T-helper 1 cell (primary cell): ENCODE measurements around the gene APOBEC3H.
"Not testable (repeated sequence)": the region's sequence is repeated elsewhere in the genome, so short reads cannot be mapped to it uniquely, and the experiment has no call there.

Experiments used
- DNase-seq, 5 donors: peaks; one replicate each; pipeline ENCODE4 v3.0.0-alpha.2; 2012 to 2020
- total RNA-seq, 4 donors: gene quantifications; one replicate each; lab custom pipeline; 2026; lab: John Stamatoyannopoulos, UW

APOBEC3H gene
- 1.9 to 7.0 (median 4.0) reads per million in 4 donors for total RNA-seq

GRCh38 chr22:39097098-39098020 is at the start of gene APOBEC3H:
APOBEC3H (plus strand) TSS chr22:39097244; CDS start chr22:39100279, 3,035 bp downstream.
- peak in 1 of 5 donors; percentile 70 for DNase-seq

GRCh38 chr22:39049486-39049885 is 47.6 kb upstream of the APOBEC3H start:
- not testable (repeated sequence) for DNase-seq

GRCh38 chr22:39051844-39052495 is 45.1 kb upstream of the APOBEC3H start:
- not testable (repeated sequence) for DNase-seq

DNA sequence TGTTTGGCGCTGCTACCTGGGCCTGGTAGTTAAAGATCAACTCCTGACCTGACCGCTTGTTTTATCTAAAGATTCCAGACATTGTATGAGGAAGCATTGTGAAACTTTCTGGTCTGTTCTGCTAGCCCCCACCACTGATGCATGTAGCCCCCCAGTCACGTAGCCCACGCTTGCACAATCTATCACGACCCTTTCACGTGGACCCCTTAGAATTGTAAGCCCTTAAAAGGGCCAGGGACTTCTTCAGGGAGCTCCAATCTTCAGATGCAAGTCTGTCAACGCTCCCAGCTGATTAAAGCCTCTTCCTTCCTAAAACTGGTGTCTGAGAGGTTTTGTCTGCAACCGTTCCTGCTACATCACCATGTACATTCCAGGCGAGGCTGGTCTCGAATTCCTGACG is 41.4 kb upstream of the APOBEC3H start:
- DNase-seq: no peak

DNA sequence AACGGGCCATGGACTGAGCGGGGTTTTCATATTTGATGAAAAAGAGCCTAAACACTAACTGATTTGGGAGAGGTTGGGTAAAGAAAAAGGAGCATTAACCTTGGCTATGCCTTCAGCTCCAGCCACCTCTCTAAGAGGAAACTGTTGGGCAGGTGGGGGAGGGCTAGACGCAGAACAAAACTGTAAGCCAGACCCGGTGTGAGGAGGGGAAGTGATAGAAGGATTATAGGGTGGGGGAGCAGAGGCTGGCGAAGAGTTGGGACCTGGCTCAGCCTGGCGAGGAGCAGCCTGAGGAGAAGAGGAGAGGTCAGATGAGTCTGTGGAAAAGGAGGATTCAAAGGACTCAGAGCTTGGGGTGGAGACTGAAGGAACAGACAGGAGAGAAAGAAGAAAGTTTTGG is 35.8 kb upstream of the APOBEC3H start:
- DNase-seq: not testable (repeated sequence)

DNA sequence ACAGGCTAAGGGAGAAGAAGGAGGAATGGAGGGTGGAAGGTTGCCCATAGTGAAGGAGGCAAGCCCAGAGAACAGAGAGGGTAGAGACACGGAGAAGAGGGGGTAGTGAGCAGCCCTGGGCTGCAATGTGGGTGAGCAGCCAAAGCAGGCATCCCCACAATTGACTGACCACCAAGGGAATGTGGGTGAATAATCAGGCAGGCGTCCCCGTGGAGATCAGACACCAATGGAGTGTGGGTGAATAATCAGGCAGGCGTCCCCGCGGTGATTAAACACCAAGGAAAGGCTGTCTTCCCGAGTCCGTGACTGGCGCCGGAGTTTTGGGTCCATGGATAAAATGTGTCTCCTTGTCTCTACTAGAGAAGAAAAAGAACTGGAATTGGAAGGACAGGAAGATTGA is 35.1 kb upstream of the APOBEC3H start:
- DNase-seq: not testable (repeated sequence)

- DNase-seq: not testable (repeated sequence)
These were observed 33.1 kb upstream of the APOBEC3H start for GRCh38 chr22:39063904-39064303.

GRCh38 chr22:39066442-39067276 is 30.4 kb upstream of the APOBEC3H start:
- DNase-seq: not testable (repeated sequence)

DNA sequence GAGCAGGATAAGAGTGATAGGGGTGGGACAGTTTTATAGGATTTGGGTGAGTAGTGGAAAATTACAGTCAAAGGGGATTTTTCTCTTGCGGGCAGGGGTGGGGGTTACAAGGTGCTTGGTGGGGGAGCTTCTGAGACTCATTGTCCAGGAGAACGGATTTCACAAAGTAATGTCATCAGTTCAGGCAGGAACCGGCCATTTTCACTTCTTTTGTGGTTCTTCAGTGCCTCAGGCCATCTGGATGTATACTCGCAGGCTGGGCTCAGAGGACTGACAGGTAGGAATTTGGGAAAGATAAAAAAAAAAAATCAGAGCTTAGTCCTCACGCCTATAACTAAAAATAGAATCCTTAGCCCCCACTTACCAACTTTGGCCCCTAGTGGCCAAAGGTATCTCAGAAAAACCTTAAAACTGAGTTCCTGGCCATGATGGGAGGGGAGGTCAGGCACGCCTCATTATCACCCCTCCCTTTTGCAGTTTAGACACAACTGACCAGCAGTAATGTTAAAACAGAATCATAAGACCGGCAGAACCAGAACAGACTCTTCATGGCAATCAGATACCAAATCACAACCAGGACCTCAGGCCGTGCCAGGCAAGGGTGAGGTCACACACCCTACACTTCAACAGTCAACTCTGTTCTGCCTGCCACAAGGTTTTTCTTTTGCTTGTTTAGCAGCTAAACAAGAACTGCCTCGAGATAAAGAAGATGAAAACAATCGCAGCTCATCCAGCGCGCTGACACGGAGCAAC is 28.8 kb upstream of the APOBEC3H start:
- DNase-seq: no peak

- DNase-seq: no peak
These were observed 26.9 kb upstream of the APOBEC3H start for GRCh38 chr22:39070186-39070585.

GRCh38 chr22:39072581-39072981 is 24.5 kb upstream of the APOBEC3H start:
- DNase-seq: not testable (repeated sequence)

GRCh38 chr22:39073981-39074380 is 23.1 kb upstream of the APOBEC3H start:
- DNase-seq: no peak

- DNase-seq: not testable (repeated sequence)
These were observed 20.7 kb upstream of the APOBEC3H start for GRCh38 chr22:39076155-39077025.

DNA sequence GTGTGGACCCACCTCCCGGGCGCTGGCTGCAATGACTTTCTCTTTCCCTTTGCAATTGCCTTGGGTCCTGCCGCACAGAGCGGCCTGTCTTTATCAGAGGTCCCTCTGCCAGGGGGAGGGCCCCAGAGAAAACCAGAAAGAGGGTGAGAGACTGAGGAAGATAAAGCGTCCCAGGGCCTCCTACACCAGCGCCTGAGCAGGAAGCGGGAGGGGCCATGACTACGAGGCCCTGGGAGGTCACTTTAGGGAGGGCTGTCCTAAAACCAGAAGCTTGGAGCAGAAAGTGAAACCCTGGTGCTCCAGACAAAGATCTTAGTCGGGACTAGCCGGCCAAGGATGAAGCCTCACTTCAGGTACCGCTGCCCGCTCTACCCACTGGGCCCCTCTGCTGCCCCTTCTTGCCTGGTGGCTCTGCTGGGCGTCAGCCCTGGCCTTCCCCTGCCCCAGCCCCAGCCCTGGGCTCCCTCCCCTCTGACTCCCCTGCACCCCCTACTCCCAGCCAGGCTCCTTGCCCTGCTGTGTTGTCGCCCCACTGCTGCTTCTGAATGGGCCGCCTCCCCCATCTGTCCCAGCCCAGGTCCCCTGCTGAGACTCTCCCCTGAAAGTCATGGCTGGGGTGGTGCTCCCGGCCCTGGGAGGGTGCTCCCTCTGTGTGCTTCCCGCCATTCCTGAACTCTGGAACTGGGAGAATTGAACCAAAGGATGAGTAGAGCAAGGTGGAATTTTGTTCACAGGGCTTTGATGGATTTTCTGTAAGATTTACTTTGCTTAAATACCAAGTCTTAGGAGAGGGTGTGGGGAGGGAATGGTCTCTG is 19.8 kb upstream of the APOBEC3H start, which contains the start of gene APOBEC3G:
TSS of gene APOBEC3G (plus strand) at position 250 of the 815 bp plus-strand sequence. CDS start at position 337, 87 bp downstream.
- peak; percentile 28 to 80 (median 40) for DNase-seq

DNA sequence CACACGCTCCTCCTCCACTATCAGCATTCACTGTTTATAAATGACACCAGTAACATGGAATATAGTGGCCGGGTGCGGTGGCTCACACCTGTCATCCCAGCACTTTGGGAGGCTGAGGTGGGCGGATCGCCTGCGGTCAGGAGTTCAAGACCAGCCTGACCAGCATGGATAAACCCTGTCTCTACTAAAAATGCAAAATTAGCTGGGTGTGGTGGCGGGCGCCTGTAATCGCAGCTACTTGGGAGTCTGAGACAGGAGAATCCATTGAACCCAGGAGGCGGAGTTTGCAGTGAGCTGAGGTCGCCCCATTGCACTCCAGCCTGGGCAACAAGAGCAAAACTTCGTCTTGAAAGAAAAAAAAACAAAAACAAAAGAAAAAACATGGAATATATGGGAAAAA is 19.1 kb upstream of the APOBEC3H start:
- not testable (repeated sequence) for DNase-seq

DNA sequence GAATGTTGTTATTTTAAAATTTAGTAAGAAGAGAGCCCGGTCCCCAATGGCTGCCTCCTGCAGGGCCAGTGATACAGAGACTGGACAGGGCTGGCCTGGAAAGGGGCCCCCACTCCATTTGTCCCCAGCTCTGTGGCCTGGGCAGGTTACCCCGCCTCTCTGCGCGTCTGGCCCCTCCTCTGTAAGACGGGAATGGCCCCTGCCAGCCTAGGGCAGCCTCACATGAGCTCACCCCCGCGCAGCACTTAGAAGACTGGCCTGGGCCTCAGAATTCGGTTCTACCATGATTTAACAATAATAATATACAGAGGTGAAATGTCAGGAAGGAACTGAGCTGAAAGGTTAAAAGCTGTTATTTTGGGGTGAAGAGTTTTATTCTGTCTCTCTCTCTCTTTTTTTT is 18.7 kb upstream of the APOBEC3H start:
- DNase-seq: no peak

DNA sequence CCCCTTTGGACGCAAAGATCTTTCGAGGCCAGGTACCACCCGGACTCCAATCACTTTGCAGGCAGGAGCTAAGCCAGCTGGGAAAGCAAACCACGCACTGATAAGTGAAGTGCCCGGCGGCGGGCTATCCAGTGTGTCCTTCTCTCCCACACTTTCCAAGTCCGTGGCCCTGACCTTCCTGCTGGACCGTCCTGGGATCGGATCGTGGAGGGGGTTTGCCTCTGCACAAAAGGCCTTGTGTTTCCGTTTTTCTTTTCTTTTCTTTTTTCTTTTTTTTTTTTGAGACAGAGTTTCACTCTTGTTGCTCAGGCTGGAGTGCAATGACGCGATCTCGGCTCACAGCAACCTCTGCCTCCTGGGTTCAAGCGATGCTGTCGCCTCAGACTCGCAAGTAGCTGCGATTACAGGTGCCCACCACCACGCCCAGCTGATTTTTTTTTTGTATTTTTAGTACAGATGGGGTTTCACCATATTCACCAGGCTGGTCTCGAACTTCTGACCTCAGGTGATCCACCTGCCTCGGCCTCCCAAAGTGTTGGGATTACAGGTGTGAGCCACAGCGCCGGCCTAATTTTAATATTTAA is 17.9 kb upstream of the APOBEC3H start:
- DNase-seq: not testable (repeated sequence)

DNA sequence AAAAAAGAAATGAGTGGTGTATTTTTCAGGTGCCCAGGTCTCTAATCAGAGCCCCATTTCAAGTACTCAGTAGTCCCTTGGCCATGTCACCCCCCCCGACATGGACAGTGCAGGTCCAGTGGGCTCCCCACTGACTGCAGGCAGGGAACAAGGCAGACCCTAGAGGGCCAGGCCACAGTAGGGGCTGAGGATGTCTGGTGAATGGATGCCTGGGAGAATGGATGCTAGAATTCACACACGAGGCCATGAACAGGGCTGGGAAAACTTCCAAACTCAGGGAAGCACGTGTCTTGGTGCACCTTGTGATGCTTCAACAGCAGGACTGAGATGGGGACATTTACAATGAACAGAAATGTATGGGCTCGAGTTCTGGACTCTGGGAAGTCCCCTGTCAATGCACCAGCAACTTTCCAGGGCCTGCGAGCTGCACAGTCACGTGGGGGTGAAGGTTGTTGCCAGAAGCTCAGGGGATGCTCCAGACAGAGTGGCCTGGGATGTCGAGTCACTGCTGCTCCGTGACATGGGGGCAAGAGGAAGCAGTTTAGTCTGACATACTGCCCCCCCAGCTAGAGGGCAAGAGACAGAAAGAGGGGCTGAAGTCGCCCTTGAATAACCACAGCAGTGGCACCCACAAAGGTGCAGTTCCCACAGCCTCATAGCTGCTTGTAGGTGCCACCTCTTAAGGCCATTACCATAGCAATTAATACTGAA is 16.8 kb upstream of the APOBEC3H start:
- no peak for DNase-seq

- DNase-seq: no peak
These were observed 16.0 kb upstream of the APOBEC3H start for GRCh38 chr22:39081016-39081415.
